GM19238 (cell line): ENCODE measurements around the gene OTOR.

Experiments used
- DNase-seq: peaks from one replicate; pipeline ENCODE4 v3.0.0; 2011; ENCODE audit warnings: low spot score; ENCODE audit not compliant: insufficient read length

OTOR gene

GRCh38 chr20:16748308-16748900 lies at the start of gene OTOR:
Gene OTOR, plus strand, starts transcription at chr20:16748358. Its CDS starts 44 bp downstream, at chr20:16748402.
- DNase-seq: no peak

- no peak for DNase-seq
Observed at GRCh38 chr20:16699293-16699692, 48.9 kb upstream of the OTOR start.

DNA sequence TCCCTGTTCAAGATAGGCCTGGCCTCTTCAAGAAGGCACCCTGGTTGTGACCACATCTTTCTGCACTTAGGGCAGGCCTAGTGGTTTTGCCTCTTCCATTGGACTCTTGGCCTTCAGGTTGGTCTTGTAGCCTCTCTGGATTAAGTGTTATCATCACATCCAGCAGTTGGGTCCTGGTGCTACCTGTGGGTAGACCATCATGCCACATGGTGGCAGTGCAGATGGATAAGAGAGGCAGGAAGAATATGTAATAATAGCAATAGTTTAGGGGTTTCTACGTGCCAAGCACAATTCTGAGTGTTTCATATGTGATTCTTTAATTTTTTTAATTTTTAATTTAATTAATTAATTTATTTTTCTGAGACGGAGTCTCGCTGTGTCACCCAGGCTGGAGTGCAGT lies 46.9 kb upstream of the OTOR start:
- DNase-seq: no peak

DNA sequence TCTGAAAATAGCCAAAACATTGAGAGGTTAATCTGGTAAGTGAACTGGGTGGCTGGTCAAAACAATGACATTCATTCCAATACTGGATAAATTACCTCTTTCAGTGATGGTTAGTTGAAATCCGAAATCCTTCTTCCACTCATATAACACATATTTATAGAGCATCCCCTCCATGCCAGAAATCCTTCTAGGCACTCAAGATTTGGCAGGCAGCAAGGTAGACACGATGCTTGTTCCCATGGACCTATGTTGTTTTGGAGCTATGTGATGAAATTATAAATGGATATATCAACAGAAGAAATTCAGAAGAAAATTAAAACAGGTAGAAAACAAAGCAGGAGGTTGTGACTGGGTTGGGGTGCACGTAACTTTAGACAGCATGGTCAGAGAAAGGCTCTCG lies 44.6 kb upstream of the OTOR start:
- no peak for DNase-seq

- no peak for DNase-seq
Observed at GRCh38 chr20:16707674-16708073, 40.5 kb upstream of the OTOR start.

DNA sequence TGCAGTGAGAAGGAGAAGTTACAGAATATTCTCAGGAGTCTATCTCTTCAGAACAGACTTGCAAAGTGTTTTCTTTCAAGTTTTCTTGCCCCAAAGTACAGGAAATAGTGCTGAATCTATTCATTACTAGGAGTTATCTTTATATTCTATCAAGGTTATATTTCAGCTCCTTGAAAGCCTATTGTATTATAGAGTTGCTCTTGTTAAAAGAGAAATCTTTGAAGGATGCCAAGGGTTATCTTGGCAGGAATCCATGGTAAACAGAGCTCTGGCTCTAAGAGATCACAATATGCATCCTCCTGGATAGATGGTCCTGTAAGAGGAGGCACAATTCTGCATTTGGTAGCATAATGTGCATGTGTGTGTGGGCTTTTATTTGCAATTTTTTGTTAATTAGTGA lies 39.6 kb upstream of the OTOR start:
- DNase-seq: no peak

DNA sequence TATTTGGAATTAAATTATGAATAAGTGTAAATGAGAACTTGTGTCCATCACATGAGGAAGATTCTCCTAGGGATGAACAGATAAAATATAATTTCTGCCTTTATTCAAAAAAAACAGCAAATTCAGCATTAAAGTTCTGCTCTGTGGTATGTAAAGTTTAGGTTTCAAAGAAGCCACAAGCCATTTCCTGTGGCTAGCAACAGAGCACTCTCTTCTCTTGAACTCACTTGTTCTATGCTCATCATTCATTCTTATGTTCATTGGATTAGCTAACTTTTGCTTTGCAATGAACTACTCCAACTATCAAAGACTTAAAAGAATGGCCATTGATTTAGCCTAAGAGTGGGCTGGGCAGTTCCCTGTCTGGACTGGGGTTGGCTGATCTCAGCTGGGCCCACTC lies 39.1 kb upstream of the OTOR start:
- no peak for DNase-seq

DNA sequence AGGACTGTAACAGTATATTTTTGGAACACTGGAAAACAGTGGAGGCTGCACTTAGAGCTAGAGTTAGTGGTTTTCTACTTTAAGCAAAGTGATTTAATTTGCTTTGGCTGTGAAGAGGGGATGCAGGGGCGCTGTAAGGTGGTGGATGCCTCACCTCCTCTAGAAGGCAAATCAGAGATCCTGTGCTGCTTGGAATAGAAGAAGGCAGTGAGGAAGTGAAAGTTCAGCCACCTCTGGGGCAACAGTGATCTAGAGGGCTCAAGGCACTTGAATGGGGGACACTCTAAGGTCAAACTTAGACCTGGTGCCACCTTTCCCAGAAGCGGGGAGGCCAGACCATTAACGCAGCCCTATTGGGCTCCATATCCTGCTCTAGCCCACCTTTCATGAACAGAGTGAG lies 37.4 kb upstream of the OTOR start:
- no peak for DNase-seq

DNA sequence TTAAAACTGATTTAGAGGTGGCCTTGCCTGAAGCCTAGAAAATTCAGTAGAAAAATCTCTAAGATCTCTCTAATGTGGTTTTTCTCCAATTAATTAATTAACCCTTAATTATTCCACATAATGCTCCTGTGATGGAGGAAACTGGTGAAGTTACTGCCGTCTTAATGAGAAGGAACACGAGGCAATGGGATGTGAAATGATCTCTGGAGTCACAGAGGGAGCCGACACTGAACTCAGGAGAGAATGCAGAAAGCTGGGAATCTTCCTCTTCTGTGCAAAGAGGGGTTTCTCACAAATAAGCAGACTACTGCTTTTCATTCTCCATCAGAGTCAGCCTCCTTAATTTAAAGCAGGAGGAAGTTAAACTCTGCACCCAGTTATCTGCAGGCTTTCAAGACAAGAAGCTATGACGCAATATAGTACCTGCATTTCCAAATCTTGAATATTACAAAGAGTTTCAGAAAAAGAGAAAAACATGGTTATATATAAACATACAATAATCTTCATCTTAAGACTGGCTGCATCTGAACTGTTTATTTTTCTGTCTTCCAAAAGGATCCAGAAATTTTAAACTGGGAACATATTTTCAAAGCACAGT lies 36.4 kb upstream of the OTOR start:
- DNase-seq: no peak

- DNase-seq: no peak
Observed at GRCh38 chr20:16712511-16712947, 35.6 kb upstream of the OTOR start.

DNA sequence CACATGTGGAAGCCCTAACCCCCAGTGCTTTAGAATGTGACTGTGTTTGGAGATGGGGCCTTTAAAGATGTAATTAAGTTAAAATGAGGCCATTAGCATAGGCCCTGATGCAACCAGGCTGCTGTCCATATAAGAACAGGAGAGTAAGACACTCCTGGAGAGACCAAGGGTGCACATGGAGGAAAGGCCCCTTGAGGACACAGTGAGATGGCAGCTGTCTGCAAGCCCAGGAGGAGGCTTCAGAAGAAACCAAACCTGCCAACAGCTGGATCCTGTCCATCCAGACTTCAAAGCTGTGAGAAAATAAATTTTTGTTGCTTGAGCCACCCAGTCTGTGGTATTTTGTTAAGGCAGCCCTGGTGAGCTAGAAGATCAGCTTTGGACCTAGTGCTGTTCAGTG lies 35.1 kb upstream of the OTOR start:
- DNase-seq: no peak

DNA sequence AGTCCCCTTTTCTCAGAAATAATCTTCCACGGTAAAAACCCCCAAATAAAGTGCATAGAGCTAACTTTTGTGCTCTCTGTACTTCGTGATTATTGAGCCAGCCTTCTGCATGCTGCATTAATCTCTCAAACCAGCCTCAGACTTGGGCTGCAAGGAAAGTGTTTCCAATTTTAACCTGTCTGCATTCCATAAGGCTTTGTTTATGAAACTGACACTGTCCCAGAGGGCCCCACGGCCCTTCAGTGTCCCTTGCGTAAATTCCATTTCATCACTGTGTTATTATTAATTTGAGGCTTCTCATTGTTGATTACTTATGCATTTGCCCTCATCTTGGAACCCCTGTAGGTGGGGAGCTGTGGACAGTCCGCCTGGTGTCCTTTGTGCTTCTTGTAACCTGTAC lies 33.9 kb upstream of the OTOR start:
- no peak for DNase-seq

GRCh38 chr20:16714751-16715150 lies 33.4 kb upstream of the OTOR start:
- DNase-seq: no peak

GRCh38 chr20:16719421-16719820 lies 28.7 kb upstream of the OTOR start:
- DNase-seq: no peak

- no peak for DNase-seq
Observed at GRCh38 chr20:16729080-16729479, 19.1 kb upstream of the OTOR start.

DNA sequence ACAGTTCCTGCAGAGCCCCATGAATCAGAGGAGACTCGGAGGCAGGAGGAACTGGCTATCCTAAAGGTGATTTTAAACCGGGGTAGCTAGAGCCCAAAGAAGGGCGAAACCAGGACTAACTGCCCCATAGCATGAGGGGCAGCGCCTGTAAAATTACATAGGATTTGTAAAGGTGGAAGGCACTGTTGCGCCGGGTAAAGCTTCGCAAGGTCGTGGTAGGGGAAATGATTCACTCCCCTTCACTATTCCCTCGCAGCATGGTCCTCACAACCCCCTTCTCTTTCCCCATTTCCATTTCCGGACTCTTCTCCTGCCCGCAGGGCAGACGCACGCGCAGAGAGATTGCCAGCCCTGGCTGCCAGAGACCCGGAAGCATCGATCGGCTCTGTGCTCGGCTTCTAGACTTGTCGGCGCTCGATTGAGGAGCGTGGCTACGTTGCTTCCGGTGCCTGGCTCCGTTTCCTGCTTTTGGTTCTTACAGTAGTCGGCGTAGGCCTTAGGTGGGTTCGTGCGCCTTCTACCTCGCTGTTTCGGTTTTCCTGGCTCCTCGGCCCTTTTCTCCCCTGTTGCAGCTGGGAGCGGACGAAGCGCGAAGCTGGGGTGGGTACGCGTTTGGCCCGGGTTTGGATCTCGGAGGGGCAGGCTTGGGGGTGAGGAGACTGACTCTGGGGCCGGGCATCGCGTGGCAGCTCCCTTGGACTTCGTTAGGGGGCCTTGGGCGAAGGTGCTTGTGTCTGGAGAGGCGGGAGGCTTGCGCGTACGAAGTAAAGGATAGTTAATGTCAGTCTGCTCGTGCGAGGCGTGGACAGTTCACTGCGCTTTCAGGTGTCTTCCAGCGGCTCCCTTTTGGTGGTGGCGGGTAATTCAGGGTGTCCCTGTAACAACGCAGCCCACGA lies 18.3 kb upstream of the OTOR start, which contains the start of gene SNRPB2:
SNRPB2 (plus strand) TSS at position 462 of the 896 bp plus-strand sequence. CDS start 1,677 bp downstream, outside the sequence.
- DNase-seq: peak; percentile 73

GRCh38 chr20:16732506-16733152 lies 15.5 kb upstream of the OTOR start:
- no peak for DNase-seq

- no peak for DNase-seq
Observed at GRCh38 chr20:16740365-16741072, 7.6 kb upstream of the OTOR start.

DNA sequence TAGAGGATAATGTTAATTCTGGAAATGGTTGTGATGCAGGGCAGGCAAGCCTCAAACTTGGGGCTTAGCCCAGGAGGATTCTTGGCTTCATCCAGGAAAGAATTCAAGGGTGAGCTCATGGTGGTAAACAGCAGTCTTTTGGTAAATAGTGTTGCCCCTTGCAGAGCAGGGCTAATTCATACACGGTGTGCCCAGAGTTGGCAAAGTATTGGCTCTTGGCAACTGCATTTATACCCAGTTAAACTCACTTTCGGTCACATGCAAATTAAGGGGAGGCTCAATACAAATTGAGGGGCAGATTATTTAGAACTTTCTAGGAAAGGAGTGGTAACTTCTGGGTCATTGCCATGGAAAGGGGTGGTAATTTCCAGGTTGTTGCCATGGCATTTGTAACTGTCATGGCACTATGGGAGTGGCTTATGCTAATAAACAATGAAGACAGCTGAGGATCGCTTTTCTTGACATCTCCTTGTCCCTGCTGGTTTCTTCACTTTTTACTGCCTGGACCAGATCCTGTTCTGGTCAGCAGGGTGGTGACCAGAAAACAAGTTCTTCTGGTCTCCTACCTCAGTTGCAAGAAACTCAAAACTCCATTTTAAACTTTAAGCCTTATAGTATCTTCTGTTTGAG lies 3.9 kb upstream of the OTOR start:
- DNase-seq: no peak

- DNase-seq: no peak
Observed at GRCh38 chr20:16745204-16745603, 3.0 kb upstream of the OTOR start.
